HG03460 (cell line): ENCODE data around the gene HGFAC.

Source experiments
- ATAC-seq: cut with Tn5 transposase; IDR thresholded peaks from one replicate; pipeline ENCODE4 v1.9.1; 2021; ENCODE audit not compliant: unreplicated experiment

Gene HGFAC

GRCh38 chr4:3460926-3461325 lies 19.2 kb downstream of the HGFAC start:
- ATAC-seq, result no peak

- no peak for ATAC-seq
Observed at GRCh38 chr4:3461515-3462291, 19.9 kb downstream of the HGFAC start.

- ATAC-seq, result no peak
Observed at GRCh38 chr4:3462321-3462789, 20.6 kb downstream of the HGFAC start.

GRCh38 chr4:3462790-3463415 lies 21.1 kb downstream of the HGFAC start, which contains the start of gene DOK7:
DOK7 (plus strand) TSS chr4:3463306; CDS start chr4:3463376, 70 bp downstream.
- ATAC-seq, result no peak

GRCh38 chr4:3463556-3464348 lies 22.0 kb downstream of the HGFAC start:
- no peak for ATAC-seq

- no peak for ATAC-seq
Observed at GRCh38 chr4:3464349-3464905, 22.7 kb downstream of the HGFAC start.

GRCh38 chr4:3464911-3465697 lies 23.3 kb downstream of the HGFAC start:
- no peak for ATAC-seq

GRCh38 chr4:3465698-3466671 lies 24.2 kb downstream of the HGFAC start:
- no peak for ATAC-seq

GRCh38 chr4:3466691-3467600 lies 25.2 kb downstream of the HGFAC start:
- ATAC-seq, result no peak

GRCh38 chr4:3467601-3468031 lies 25.8 kb downstream of the HGFAC start:
- ATAC-seq, result no peak

- no peak for ATAC-seq
Observed at GRCh38 chr4:3468154-3468553, 26.4 kb downstream of the HGFAC start.

GRCh38 chr4:3468804-3469203 lies 27.0 kb downstream of the HGFAC start:
- no peak for ATAC-seq

- no peak for ATAC-seq
Observed at GRCh38 chr4:3469386-3470243, 27.8 kb downstream of the HGFAC start.

- ATAC-seq, result no peak
Observed at GRCh38 chr4:3470244-3471097, 28.7 kb downstream of the HGFAC start.

- no peak for ATAC-seq
Observed at GRCh38 chr4:3471098-3471760, 29.5 kb downstream of the HGFAC start.

- no peak for ATAC-seq
Observed at GRCh38 chr4:3471886-3472285, 30.1 kb downstream of the HGFAC start.
